Measurements from ENCODE around the gene TDRD9.

TDRD9 gene

GRCh38 chr14:103931422-103931821 lies 3.2 kb downstream of the TDRD9 start:
- no peak for TF ChIP-seq TAF1 (IDR thresholded peaks at IDR 0.05; ENCODE audit: low read depth)
- no peak for TF ChIP-seq EGR1 (IDR thresholded peaks at IDR 0.05)
- TF ChIP-seq RAD21 (IDR thresholded peaks at IDR 0.05; ENCODE audit: low read depth): no peak
- no peak for TF ChIP-seq CREB1 (IDR thresholded peaks at IDR 0.05; ENCODE audit: low read depth)
- TF ChIP-seq MAX (IDR thresholded peaks at IDR 0.05): no peak
- TF ChIP-seq NFIC (IDR thresholded peaks at IDR 0.05): no peak
- TF ChIP-seq REST (IDR thresholded peaks at IDR 0.05; ENCODE audit: low read depth): no peak
- TF ChIP-seq CEBPB (IDR thresholded peaks at IDR 0.05): no peak
- no peak for TF ChIP-seq USF1 (IDR thresholded peaks at IDR 0.05)
- TF ChIP-seq TEAD4 (IDR thresholded peaks at IDR 0.05): no peak
- TF ChIP-seq TCF12 (IDR thresholded peaks at IDR 0.05; ENCODE audit: low read depth): no peak

GRCh38 chr14:103932791-103933490 lies 4.7 kb downstream of the TDRD9 start:
- TF ChIP-seq TAF1 (IDR thresholded peaks at IDR 0.05; ENCODE audit: low read depth): no peak
- TF ChIP-seq EGR1 (IDR thresholded peaks at IDR 0.05): no peak

- TF ChIP-seq REST (IDR thresholded peaks at IDR 0.05; ENCODE audit: low read depth): no peak
- no peak for TF ChIP-seq TCF12 (IDR thresholded peaks at IDR 0.05; ENCODE audit: low read depth)
- TF ChIP-seq MAX (IDR thresholded peaks at IDR 0.05): no peak
- TF ChIP-seq NFIC (IDR thresholded peaks at IDR 0.05): no peak
- TF ChIP-seq CEBPB (IDR thresholded peaks at IDR 0.05): no peak
- no peak for TF ChIP-seq YY1 (IDR thresholded peaks at IDR 0.05; ENCODE audit: low read depth)
- TF ChIP-seq RAD21 (IDR thresholded peaks at IDR 0.05; ENCODE audit: low read depth): no peak
- no peak for TF ChIP-seq TEAD4 (IDR thresholded peaks at IDR 0.05)
- no peak for TF ChIP-seq USF1 (IDR thresholded peaks at IDR 0.05)
- TF ChIP-seq ZBTB7A (IDR thresholded peaks at IDR 0.05; ENCODE audit: low read depth): no peak
- TF ChIP-seq TAF1 (IDR thresholded peaks at IDR 0.05; ENCODE audit: low read depth): no peak
- no peak for TF ChIP-seq CREB1 (IDR thresholded peaks at IDR 0.05; ENCODE audit: low read depth)
- TF ChIP-seq FOXM1 (IDR thresholded peaks at IDR 0.05; ENCODE audit: borderline replicate concordance, low read depth): no peak
Measured at GRCh38 chr14:103935102-103935501, 6.8 kb downstream of the TDRD9 start.

- no peak for TF ChIP-seq EGR1 (IDR thresholded peaks at IDR 0.05)
- TF ChIP-seq CREB1 (IDR thresholded peaks at IDR 0.05; ENCODE audit: low read depth): no peak
- no peak for TF ChIP-seq FOXM1 (IDR thresholded peaks at IDR 0.05; ENCODE audit: borderline replicate concordance, low read depth)
- no peak for TF ChIP-seq USF1 (IDR thresholded peaks at IDR 0.05)
- no peak for TF ChIP-seq REST (IDR thresholded peaks at IDR 0.05; ENCODE audit: low read depth)
- no peak for TF ChIP-seq TCF12 (IDR thresholded peaks at IDR 0.05; ENCODE audit: low read depth)
- TF ChIP-seq TAF1 (IDR thresholded peaks at IDR 0.05; ENCODE audit: low read depth): no peak
- no peak for TF ChIP-seq TEAD4 (IDR thresholded peaks at IDR 0.05)
- TF ChIP-seq CEBPB (IDR thresholded peaks at IDR 0.05): no peak
- no peak for TF ChIP-seq RAD21 (IDR thresholded peaks at IDR 0.05; ENCODE audit: low read depth)
- TF ChIP-seq ZBTB7A (IDR thresholded peaks at IDR 0.05; ENCODE audit: low read depth): no peak
- no peak for TF ChIP-seq MAX (IDR thresholded peaks at IDR 0.05)
- no peak for TF ChIP-seq NFIC (IDR thresholded peaks at IDR 0.05)
Measured at GRCh38 chr14:103941462-103941861, 13.2 kb downstream of the TDRD9 start.
